IPS-15b (cell line): ENCODE results near the gene CEP135.
"Not testable (repeated sequence)": the region's sequence is repeated elsewhere in the genome, so short reads cannot be mapped to it uniquely, and the experiment has no call there.

Experiments used
- H3K27me3 ChIP-seq: one replicate; pipeline ENCODE4 v1.6.1; 2013; ENCODE audit warnings: low read length; ENCODE audit not compliant: control insufficient read depth, insufficient read depth
- H3K36me3 ChIP-seq: one replicate; pipeline ENCODE4 v1.6.1; 2013; ENCODE audit warnings: low read length; ENCODE audit not compliant: control insufficient read depth, insufficient read depth
- H3K4me1 ChIP-seq: one replicate; pipeline ENCODE4 v1.6.1; 2013; ENCODE audit warnings: mild to moderate bottlenecking, low read length; ENCODE audit not compliant: control insufficient read depth, insufficient read depth
- H3K4me3 ChIP-seq: one replicate; pipeline ENCODE4 v1.5.1; 2013; ENCODE audit warnings: low read depth, low read length
- H3K9ac ChIP-seq: one replicate; pipeline ENCODE4 v1.6.1; 2013; ENCODE audit warnings: low read depth, mild to moderate bottlenecking, low read length
- H3K9me3 ChIP-seq: one replicate; pipeline ENCODE4 v1.6.1; 2013; ENCODE audit warnings: mild to moderate bottlenecking, low read length; ENCODE audit not compliant: control insufficient read depth, insufficient read depth

CEP135 gene

DNA sequence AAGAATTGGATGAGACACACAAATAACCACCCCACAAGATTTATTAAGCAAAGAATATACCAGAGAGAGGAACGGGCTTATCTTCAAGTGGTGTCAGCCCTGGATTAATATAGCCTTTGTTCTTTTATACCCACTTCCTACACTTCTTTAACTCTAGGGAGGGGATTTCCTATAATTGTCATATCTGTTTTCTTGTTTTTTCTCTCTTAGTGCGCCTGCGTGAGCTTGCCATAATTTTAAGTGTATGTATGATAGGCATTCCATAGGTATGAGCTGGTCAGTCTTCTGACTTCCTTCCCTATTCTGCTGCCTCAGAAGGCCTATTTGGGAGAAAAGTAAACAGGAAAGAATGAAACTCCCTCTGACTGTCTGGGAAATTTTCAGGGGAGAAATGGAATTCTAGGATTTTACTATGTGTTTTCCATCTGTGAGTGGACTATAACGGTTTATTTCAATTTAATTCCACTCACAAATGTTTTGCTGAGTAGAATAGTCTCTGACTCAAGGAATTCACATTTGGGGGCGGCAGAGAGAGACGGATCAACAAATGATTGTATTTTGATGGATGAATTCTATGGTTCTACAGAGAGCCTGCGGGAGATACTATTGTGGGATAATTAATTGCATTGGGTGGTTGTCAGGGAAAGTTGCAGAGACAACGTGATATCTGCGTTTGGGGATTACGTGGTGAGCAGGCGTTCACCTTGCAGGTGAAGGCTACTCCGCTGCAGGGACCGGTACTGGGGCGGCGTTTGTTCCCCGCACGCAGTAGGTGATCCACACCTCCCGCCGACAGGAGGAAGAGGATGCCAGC is 626 bp upstream of the CEP135 start:
- Histone ChIP-seq H3K9ac (no peak overlapping the region), H3K4me3 (peak overlapping the region; percentile 92), H3K4me1 (peaks cover 8% of the 10 kb centered on the region), H3K27me3 (no peaks in the 10 kb centered on the region), H3K36me3 (no peaks in the 10 kb centered on the region), H3K9me3 (no peaks in the 10 kb centered on the region)

- peak overlapping the region; percentile 92 for H3K4me3 ChIP-seq
- peaks cover 8% of the 10 kb centered on the region for H3K4me1 ChIP-seq
- peak overlapping the region; percentile 77 for H3K9ac ChIP-seq
- no peaks in the 10 kb centered on the region for H3K9me3 ChIP-seq
- no peaks in the 10 kb centered on the region for H3K27me3 ChIP-seq
- no peaks in the 10 kb centered on the region for H3K36me3 ChIP-seq
Measured at GRCh38 chr4:55949482-55949802, 697 bp downstream of the CEP135 start.

DNA sequence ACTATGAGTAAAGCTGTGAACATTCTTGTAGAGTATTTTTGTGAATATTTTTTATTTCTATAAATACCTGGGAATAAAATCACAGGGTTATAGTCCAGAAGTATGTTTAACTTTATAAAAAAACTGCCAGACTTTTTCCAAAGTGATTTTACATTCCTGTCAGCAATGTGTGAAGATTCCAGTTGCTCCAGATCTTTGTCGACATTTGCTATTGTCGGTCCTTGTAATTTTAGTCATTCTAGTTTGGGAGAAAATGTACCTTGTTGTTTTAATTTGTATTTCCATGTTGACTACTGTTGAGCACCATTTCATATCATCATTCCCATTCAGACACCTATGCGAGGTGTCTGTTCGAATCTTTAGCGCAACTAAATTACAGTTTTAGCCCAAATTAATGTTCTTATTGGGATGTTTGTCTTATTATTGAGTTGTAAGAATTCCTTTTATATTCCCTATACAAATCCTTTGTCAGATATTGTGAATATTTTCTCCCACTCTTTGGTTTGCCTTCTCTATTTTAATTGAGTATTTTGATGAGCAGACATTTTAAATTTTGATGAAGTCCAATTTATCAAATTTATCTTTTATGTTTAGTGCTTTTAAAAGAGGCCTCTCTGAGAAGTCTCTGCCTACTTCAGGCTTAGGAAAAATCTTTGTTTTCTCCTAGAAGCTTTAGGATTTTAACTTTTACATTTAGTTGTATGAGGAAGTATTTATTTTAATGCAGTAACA is 2.6 kb downstream of the CEP135 start:
- H3K4me3 ChIP-seq: no peak overlapping the region
- no peak overlapping the region for H3K9ac ChIP-seq
- no peaks in the 10 kb centered on the region for H3K27me3 ChIP-seq
- no peaks in the 10 kb centered on the region for H3K9me3 ChIP-seq
- H3K4me1 ChIP-seq: peaks cover 8% of the 10 kb centered on the region
- H3K36me3 ChIP-seq: no peaks in the 10 kb centered on the region

DNA sequence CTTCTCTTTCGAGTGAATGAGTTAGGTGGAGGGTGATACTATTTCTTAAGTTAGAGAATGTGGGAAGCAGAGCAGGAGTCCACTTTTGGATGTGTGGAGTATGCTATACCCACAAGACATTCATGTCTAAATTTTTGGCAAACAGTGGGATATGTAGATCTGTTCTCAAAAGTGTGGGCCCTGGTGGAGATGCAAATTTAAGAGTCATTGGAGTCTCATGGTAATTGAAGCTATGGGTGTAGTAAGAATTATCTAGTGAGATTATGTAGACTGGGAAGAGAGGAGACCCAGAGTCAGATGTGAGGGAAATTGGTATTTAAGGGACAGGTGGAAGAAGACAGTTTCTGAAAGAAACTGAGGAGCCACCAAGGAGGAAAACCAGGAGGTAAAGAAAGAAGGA is 7.0 kb downstream of the CEP135 start:
- Histone ChIP-seq H3K9me3 (no peaks in the 10 kb centered on the region), H3K4me1 (no peaks in the 10 kb centered on the region), H3K36me3 (no peaks in the 10 kb centered on the region), H3K27me3 (no peaks in the 10 kb centered on the region), H3K4me3 (no peak overlapping the region), H3K9ac (no peak overlapping the region)

- no peak overlapping the region for H3K9ac ChIP-seq
- H3K4me1 ChIP-seq: no peaks in the 10 kb centered on the region
- H3K36me3 ChIP-seq: no peaks in the 10 kb centered on the region
- H3K9me3 ChIP-seq: no peaks in the 10 kb centered on the region
- H3K27me3 ChIP-seq: no peaks in the 10 kb centered on the region
- no peak overlapping the region for H3K4me3 ChIP-seq
Measured at GRCh38 chr4:55959655-55960054, 10.9 kb downstream of the CEP135 start.

DNA sequence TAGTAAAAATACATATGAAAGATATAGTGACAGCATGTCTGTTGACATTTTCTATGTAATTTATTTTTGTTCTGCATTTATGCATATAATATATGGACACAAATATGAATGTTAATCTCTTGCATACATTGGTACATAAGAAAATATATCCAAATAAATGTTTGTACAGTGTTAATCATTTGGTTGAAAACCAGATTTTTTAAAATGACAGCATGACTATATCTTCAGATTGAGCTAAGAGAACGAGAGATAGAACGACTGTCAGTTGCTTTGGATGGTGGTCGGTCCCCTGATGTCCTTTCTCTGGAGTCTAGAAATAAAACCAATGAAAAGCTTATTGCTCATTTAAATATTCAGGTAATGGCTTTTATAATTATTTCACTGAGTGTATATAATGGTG is 15.3 kb downstream of the CEP135 start:
- Histone ChIP-seq H3K4me3 (no peak overlapping the region), H3K27me3 (no peaks in the 10 kb centered on the region), H3K9me3 (no peaks in the 10 kb centered on the region), H3K9ac (no peak overlapping the region), H3K36me3 (no peaks in the 10 kb centered on the region), H3K4me1 (no peaks in the 10 kb centered on the region)

DNA sequence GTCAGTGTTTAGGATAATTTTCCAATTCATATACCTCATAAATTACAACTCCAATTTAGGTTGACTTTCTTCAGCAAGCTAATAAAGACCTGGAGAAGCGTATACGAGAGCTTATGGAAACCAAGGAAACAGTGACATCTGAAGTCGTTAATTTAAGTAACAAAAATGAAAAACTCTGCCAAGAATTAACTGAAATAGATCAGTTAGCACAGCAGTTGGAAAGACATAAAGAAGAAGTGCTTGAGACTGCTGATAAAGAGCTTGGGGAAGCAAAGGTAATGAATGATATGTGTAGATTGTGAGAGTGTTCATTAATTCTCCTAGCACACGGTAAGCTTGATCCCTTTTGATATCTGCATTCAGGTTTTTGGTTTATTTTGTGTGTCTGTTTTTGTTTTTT is 16.8 kb downstream of the CEP135 start:
- Histone ChIP-seq H3K9ac (no peak overlapping the region), H3K36me3 (no peaks in the 10 kb centered on the region), H3K9me3 (no peaks in the 10 kb centered on the region), H3K27me3 (no peaks in the 10 kb centered on the region), H3K4me3 (no peak overlapping the region), H3K4me1 (no peaks in the 10 kb centered on the region)

GRCh38 chr4:55966324-55966723 is 17.6 kb downstream of the CEP135 start:
- H3K36me3 ChIP-seq, H3K9me3 ChIP-seq, H3K9ac ChIP-seq, H3K27me3 ChIP-seq, H3K4me1 ChIP-seq, H3K4me3 ChIP-seq: not testable (repeated sequence)

DNA sequence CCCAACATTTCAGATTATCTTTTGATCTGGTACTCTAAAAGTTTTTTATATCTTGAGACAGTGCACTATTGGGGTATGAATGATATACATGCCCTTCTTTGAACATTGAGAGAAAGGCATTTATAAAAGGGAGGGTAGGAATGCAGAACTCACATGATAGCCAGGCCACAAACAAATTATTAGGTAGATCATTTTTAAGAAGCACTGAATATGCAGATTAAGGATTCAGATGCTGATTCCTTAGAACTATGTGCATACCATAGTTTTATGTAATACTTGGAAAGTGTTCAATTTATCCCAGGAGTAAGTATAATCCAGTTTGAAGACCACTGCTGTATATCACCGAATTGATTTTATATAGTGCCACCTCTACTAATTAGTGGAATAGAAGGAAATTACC is 18.6 kb downstream of the CEP135 start:
- H3K27me3 ChIP-seq: no peaks in the 10 kb centered on the region
- H3K4me1 ChIP-seq: no peaks in the 10 kb centered on the region
- no peak overlapping the region for H3K4me3 ChIP-seq
- H3K36me3 ChIP-seq: no peaks in the 10 kb centered on the region
- H3K9ac ChIP-seq: no peak overlapping the region
- H3K9me3 ChIP-seq: no peaks in the 10 kb centered on the region

DNA sequence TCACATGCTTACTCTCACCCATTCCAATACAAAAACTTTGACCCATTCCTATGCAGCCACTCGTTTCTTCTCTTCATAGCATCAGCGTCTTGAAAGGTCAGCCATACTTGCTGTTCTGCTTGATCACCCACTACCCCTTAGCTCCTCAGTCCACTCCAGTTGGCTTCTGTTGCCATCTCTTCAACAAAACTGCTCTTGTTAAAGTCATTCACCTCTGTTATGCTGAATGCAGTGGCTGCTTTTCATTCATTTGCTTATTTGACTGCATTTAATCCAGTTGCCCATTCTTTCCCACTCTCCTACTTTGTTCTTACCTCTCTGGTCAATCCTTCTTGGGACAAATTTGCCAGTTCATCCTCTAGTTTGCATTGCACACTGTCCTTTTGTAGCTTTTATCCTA is 24.9 kb downstream of the CEP135 start:
- Histone ChIP-seq H3K9me3 (no peaks in the 10 kb centered on the region), H3K4me1 (peaks cover 6% of the 10 kb centered on the region), H3K4me3 (no peak overlapping the region), H3K36me3 (no peaks in the 10 kb centered on the region), H3K27me3 (no peaks in the 10 kb centered on the region), H3K9ac (no peak overlapping the region)

- Histone ChIP-seq H3K4me1 (peaks cover 6% of the 10 kb centered on the region), H3K36me3 (no peaks in the 10 kb centered on the region), H3K9me3 (no peaks in the 10 kb centered on the region), H3K27me3 (no peaks in the 10 kb centered on the region), H3K9ac (no peak overlapping the region), H3K4me3 (no peak overlapping the region)
Measured at GRCh38 chr4:55977811-55978210, 29.1 kb downstream of the CEP135 start.

DNA sequence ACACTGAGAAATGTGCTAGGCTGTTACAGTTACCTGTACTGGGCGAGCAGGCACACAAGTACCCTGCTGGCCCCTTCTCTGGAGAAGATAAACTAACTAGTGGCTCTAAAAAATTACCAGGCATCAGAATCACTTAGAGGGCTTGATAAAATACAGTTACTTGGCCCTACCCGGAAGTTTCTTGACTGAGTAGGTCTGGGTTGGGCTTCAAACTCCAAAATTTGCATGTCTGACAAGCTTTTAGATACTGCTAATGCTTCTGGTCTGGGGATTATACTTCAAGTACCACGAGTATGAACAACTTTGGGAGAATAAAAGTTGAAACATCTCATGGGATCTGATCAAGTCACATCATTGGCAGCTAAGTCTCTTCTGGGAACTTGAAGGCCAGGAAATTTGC is 30.8 kb downstream of the CEP135 start:
- H3K27me3 ChIP-seq: no peaks in the 10 kb centered on the region
- no peaks in the 10 kb centered on the region for H3K9me3 ChIP-seq
- H3K9ac ChIP-seq: no peak overlapping the region
- no peaks in the 10 kb centered on the region for H3K4me1 ChIP-seq
- no peaks in the 10 kb centered on the region for H3K36me3 ChIP-seq
- H3K4me3 ChIP-seq: no peak overlapping the region
